T-helper 2 cell (primary cell): ENCODE measurements around the gene TNNC2.

Experiments used
- DNase-seq, 5 experiments: peaks; one replicate each; pipeline versions ENCODE4 v3.0.0 to v3.0.0-alpha.2; 2012 to 2022

Gene TNNC2

GRCh38 chr20:45779011-45779915 is 47.8 kb downstream of the TNNC2 start:
- no peak for DNase-seq

- DNase-seq = no peak
Measured at GRCh38 chr20:45776931-45777330, 50.2 kb downstream of the TNNC2 start.

GRCh38 chr20:45775411-45775810 is 51.7 kb downstream of the TNNC2 start:
- no peak for DNase-seq

GRCh38 chr20:45774945-45775344 is 52.2 kb downstream of the TNNC2 start:
- no peak for DNase-seq
